Nucleus accumbens (tissue), 56 donors: ENCODE results near the gene KIF6.
A peak's percentile ranks its signal among the peaks of the same experiment; 100 is the strongest.

Experiments
- DNase-seq, 56 donors: peaks; one replicate each; lab custom pipeline; 2025; lab: John Stamatoyannopoulos, UW

KIF6 gene, protein sequence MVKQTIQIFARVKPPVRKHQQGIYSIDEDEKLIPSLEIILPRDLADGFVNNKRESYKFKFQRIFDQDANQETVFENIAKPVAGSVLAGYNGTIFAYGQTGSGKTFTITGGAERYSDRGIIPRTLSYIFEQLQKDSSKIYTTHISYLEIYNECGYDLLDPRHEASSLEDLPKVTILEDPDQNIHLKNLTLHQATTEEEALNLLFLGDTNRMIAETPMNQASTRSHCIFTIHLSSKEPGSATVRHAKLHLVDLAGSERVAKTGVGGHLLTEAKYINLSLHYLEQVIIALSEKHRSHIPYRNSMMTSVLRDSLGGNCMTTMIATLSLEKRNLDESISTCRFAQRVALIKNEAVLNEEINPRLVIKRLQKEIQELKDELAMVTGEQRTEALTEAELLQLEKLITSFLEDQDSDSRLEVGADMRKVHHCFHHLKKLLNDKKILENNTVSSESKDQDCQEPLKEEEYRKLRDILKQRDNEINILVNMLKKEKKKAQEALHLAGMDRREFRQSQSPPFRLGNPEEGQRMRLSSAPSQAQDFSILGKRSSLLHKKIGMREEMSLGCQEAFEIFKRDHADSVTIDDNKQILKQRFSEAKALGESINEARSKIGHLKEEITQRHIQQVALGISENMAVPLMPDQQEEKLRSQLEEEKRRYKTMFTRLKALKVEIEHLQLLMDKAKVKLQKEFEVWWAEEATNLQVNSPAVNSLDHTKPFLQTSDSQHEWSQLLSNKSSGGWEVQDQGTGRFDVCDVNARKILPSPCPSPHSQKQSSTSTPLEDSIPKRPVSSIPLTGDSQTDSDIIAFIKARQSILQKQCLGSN

DNA sequence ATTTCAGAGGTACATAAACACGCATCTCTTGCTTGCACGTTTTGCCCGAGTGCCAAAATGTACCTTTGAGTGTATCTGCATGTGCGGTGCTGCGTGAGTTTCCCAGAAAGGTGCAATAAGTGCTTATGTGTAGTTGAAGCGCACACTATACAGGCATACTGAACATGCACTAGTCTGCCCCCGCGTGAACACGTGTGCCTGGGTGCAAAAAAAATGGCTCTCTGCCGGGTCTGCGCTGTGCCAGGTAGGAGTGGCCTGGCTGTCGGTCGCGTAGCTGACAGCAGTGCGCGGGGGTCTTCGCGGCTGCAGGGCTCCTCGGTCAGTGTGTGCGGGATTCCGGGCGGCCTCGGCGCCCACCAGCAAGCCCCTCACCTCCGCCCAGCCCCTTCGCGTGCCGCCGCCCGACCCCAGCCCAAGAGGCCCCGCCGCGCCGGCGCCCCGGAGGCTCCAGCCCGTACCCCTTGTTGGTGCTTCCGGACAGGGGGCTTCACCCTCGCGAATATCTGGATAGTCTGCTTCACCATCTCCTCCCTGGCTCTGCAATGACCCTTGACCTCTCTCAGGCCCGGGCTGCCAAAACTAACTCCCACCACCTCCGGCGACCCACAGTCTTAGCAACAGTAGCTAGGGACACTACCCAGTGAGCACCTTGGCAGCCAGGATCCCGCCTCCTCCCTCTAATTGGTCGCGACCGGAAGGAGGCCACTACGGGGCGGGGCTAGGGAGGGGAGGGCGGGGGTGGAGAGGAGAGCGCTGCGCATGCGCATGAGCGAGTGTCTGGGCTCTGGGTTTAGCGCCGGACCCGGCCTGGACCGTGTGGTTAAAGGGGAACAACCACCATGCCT, at the start of gene KIF6:
Gene KIF6, minus strand, starts transcription at position 622 of the 845 bp plus-strand sequence. Its CDS starts 98 bp downstream, at position 524.
- DNase-seq, result peak; percentile 68 to 97 (median 93)

DNA sequence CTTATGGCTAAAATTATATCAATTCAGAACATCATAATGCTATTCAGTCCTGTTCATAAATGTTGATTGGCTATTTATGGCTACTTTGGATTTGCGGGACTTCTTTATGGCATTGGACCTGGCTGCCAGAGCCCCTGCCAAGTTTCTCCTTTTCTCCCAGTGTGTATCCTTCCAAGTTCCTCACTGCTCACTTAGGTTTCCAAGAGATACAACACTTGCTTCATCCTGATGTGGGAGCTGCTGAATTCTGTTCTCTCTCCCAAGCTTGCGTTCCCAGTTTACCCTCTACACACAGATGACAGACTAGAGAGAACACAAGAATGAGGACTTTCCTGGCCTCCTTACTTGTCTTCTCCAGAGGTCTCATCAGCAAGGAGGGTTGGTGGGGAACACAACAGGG, 48.6 kb upstream of the KIF6 start:
- no peak for DNase-seq

DNA sequence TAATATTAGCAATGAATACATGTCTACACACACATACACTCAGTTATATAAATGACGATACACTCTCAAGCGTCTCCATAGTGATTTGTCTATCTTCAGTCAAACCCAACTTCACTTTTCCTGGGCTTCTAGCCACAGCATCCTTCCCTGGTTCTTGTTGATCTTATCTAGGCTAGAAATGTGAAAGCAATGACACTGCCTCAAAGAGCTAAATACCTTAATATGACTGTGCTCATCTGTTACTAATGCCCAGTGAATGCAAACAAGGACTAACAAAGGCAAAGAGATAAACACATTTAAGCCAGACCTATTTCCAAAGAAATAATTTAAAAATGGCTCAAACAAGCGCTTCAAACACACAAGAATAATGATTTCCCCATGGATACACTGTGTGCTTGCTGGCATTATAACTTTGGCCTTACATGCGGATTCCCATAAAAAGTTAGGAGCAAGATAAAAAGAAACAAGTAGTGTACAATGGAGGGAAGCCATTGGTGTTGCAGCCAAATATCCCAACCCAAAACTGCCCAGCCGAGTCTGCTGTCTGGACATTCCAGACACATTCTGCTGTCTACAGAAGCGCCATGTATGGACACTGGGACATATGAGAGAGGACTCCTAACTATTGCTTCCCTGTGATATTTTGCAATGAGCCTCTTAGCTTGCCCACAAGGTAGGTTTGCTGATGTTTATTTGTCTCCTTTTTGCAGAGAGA, 47.5 kb upstream of the KIF6 start:
- no peak for DNase-seq

DNA sequence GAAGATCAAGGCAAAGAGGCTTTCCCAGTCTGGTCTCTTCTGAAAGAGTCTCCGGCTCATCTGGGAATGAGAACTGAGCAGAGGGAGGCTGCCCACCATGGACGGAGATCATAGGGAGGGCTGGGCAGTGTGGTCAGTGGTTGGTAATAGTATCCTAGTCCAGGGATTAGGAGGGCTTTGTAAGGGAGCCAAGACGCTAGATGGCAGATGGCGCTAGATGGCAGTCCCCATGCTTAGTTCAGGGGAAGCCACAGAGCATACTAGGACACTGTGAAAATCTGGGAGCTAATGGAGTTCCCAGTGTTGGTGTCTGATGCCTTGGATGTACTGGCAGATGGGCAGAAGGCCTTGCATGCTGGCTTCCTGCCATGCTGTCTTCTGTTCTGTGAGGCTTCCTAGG, 45.2 kb upstream of the KIF6 start:
- DNase-seq, result peak in 32 of 56 donors; percentile 12 to 66 (median 37)

DNA sequence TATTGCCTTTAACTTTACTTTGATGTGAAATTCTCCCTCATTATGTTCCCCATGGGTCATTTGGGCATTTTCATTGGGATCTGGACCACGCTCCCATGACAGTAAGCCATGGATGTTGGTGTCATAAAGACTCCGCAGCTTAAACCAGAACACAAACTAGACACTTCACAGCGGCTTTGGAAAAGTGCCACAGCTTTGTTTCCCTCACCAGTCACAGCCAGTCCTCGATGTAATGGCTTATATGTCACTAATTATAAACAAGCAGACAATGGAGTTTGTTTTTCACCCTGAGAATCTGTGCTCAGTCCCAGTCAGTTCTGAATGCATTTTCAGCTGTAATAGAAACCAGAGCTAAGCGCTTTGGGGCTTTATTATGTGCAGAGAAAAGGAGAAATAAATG, 43.8 kb upstream of the KIF6 start:
- DNase-seq, result peak in 43 of 56 donors; percentile 14 to 79 (median 56)

DNA sequence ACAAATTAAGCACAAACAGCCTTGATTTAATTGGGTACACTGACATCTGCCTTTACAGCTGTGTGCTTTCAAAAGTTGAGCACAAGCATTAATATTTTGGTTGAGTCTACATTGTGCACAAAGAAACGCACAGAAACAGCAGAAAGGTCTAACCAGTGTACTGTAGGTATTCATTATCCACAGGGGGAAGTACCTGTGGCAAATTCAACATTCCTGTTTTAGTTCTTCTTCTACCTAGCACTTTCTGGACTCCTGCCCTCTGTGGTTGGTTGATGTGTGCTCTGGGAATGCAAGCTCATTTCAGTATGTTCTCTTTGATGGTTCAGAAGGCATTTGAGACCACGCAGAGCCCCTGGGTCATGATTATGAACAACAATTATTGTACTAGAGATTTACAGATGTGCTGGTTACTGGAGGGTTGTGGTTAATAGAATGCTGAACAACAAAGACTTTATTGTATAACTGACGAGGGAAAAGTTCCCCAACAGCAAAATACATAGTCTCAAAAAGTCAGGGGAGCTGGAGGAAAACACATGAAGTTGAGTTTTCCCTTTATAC, 40.4 kb upstream of the KIF6 start:
- DNase-seq, result peak in 2 of 56 donors; percentile 7 to 19

DNA sequence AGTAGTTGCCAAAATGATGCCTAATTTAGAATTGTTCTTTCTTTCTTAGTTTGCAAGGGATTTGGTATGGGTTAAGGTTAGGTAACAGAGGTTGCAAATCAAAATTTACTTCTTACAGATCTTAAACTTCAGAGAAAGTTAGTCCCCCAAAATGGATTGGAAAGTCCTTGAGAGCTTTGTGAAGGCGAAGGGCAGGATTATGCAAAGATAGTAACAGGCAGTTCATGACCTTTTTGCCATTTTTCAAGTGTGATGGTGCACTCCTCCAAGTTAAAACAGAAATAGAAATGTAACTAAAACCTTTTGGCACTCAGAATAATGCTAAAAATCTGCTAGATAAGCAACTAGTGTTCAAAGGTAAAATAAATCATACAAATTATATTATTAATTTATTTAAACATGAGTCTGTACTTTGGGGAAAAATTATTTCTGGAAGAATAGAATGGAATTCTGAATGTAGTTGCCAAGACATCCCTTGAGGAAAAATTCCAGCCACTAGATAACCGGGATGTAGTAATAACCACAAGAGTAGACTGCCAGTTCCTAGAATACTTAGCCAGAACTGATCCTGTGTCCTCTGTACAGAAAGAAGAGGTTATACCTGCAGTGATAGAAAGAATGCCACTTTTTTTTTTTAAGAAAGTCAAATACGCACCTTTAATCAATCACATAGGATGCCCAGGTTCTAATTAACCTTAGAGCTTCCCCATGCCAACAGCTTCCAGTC, 35.2 kb upstream of the KIF6 start:
- no peak for DNase-seq

DNA sequence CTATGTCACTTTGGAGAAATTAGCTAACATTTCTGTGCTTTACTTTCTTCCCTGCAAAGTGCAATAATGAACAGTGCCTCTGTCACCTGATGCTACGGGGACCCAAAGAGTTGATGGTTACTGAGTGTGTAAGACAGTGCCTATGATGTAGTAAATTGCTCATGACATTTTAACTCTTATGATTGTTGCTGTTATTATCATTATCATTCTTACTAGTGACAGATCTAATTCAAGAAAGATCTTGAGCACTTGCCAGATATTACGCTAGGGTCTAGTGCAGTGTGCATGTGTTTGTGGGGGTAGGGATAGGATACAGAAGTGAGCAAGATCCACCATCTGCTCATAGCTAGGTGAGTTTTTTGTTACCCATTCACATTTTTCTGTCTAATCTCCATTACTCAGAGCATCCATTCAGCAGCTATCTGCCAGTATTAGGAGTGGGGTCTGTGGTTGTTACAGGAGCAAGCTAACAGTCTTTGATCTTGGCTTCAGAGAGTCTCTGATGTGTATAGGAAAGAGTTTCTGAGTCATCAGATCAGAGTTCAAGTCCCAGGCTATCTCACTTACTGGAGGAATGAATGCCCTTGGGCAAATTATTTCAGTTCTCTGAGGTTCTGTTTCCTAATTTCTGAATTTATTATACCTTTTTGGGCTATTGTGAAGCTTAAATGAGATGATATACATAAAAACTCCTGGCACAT, 33.8 kb upstream of the KIF6 start:
- DNase-seq, result no peak

DNA sequence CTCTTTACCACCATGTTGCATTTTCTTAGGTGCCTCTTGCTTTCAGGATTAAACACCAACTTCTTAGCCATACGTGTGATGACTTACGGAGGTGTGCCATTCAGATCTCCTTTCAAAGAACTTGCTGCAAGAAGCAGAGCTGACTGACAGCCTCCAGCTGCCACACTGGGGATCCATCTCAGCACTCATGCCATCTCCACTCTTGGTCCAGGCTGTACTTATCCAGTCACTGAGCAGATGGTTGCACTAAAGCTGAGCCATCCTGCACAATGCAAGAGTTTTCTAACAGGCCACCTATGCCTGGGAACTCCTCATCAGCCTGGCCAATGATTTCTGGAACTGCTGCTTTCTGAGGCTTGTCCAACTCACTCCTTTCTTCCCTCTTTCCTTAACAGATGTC, 31.4 kb upstream of the KIF6 start:
- DNase-seq, result no peak

DNA sequence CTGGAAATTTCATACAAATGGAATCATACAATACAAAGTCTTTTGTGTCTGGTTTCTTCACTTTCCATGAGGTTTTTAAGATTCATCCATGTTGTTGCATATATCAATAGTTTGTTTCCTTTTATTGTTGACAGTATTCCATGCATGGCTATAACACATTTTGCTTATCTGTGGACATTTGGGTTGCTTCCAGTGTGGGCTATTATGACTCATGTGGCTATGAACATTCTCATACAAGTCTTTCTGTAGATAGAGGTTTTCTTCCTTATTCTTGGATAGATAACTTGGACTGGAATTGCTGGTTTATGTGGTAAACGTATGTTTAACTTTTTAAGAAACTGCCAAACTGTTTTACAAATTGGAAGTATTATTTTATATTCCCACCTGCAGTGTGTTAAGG, 30.0 kb upstream of the KIF6 start:
- DNase-seq, result no peak

DNA sequence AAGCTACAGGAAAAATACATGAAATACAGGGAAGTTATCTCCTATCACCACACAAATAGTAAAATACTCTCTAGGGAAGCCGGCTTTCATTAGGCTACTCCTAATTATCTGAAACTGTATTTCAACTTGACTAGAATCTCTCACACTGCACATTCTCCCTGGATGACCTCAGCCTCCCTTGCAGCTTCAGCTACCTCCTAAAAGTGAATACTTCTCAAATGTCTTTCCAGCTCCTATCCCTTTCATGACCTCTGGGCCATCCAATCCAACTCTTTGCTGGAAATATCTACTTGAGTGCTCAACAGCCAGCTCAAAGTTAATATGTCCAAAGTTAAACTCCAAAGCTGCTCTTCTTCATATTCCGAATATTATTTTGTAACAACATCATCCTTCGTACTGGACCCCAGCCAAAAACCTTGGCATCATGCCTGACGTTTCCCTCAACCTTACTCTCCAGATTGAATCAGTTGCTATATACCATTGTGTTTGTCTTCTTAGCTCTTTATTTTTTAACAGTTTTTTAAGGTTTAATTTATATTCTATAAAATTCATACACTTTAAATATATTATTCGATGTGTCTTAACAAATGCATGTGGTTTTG, 29.4 kb upstream of the KIF6 start:
- no peak for DNase-seq

DNA sequence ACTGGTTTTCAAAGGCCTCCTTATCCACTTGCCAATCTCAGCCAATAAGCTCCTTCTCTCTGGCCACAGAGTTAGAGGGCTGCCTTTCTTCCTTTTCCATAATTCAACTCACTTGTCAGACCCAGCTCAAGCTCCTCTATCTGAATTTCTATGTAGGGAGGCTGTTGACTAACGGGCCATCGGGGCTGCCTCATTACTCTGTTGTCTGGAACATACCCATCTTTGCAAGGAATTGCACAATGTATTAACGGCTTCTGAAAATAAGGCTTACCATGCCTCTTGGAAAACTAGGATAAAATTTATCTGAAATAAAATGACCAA, 28.5 kb upstream of the KIF6 start:
- no peak for DNase-seq

DNA sequence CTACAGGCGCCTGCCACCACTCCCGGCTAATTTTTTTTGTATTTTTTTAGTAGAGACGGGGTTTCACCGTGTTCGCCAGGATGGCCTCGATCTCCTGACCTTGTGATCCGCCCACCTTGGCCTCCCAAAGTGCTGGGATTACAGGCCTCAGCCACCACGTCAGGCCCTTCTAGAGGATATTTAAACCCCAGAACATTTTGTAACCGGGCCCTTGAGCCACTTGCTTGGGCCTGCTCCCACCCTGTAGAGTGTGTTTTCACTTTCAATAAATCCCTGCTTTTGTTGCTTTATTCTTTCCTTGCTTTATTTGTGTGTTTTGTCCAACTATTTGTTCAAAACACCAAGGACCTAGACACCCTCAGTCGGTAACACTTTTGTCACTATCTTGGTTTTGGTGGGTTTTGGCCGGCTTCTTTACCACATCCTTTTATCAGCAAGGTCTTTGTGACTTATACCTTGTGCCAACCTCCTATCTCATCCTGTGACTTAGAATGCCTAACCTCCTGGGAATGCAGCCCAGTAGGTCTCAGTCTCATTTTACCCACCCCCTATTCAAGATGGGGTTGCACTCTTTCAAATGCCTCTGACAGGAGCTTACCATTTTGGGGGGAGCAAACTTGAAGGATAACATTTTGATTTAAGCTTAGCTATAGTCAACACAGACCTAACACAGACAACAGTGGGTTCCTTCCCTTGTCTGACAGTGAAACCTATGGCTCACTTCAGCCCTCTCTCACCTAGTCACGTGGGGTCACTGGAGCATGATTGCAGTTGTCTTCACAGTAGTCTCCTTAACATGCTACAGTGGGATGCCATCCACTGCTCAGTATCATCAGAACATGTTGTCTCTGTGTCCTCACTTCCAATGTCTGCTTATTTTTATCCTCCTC, 27.9 kb upstream of the KIF6 start:
- no peak for DNase-seq

DNA sequence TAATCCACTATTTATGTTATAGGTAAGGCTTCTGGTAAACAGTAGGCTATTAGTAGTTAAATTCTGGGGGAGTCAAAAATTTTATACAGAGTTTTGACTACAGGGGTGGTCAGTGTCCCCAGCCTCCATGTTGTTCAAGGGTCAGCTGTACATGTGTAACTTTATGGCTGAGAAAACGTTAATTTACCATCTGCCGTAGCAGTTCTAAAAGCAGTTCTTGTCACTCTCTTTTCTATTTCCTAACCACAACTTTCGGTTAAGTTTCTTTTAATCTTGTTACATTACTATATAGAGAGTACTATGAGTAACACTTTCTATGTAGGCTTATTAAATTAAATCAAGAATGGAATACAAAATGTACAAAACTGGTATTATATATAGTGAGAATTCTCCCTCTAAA, 21.6 kb upstream of the KIF6 start:
- DNase-seq, result no peak

DNA sequence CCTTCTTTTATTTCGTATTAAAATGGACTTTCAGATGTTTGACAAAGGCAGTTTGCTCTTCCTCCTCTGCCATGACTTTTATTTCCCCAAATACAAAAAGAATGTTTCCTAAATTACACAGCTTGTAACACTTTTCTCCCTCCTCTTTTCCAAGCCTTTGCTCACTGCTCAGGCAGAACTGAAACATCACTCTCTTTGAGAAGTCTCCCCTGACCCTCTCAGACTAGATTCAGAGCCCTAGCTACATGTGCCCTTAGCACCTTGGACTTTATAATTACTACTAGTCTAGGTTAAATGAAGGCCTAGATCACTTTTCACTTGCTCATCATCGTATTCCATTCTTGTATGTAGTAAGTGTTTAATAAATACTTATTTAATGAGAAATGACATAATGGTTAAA, 8.5 kb upstream of the KIF6 start:
- DNase-seq, result no peak

DNA sequence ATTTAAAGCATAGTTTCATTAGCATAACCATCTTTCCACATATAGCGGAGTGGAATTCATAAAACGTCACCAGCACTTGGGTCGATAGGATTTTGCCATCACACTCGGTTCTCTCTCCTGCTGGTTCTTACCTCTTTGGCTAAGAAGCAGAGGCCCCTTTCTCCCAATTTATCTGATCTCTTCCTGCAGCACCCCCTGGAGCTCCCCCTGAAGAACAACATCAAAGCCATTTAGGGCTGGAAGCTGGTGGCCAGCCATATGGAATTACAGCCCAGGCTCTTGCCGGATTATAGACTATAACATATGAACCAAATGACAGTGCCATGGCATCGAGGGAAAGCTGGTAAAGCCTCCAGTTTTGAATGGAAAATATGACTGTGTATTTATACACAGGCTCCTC, 6.4 kb upstream of the KIF6 start:
- no peak for DNase-seq

DNA sequence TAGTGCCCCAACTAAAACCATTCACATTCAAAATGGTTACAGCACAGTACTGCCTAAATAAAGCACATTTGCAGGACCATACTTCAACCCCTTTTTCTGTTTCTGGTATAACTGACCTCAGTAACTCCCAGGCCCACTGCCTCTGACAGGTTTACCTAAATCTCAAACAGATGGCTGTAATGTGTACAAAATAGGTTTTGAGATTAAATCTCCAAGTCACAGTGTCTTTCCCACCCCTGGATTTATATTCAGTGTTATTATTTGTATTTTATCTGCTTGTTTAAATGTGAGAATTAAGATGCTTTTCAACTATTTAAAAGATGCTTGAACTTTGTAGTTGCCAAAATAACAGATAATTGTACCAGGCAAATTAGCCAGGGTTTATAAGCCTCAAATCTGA, 4.7 kb upstream of the KIF6 start:
- DNase-seq, result no peak
